Vagina (tissue), 2 donors: Measurements from ENCODE around the gene TMIGD3. TPM values are rescaled to one million over a fixed set of nuclear protein-coding genes. Genes with fewer than 3 reads are reported as not detected.

Experiments
- DNase-seq, 2 donors: peaks; one replicate each; pipeline ENCODE4 v3.0.0-alpha.2; 2017; ENCODE audit errors: extremely low spot score in 2 of 2
- H3K27ac ChIP-seq: fragments of 200-600 bp; sonication (generic); one replicate; pipeline ENCODE4 v1.5.1; 2019
- H3K27me3 ChIP-seq: fragments of 200-600 bp; sonication (generic); one replicate; pipeline ENCODE4 v1.5.1; 2019
- H3K36me3 ChIP-seq, 2 donors: fragments of 200-600 bp; sonication (generic); one replicate each; pipeline ENCODE4 v1.5.1; 2017 to 2019
- H3K4me1 ChIP-seq: fragments of 200-600 bp; sonication (generic); one replicate; pipeline ENCODE4 v1.5.1; 2019
- H3K4me3 ChIP-seq, 2 donors: fragments of 200-600 bp; sonication (generic); 1 replicate in 1 of 2; 2 replicates in 1 of 2; pipeline ENCODE4 v1.5.1; 2016 to 2019
- H3K9me3 ChIP-seq: fragments of 200-600 bp; sonication (generic); one replicate; pipeline ENCODE4 v1.5.1; 2019
- POLR2A ChIP-seq, 2 donors: fragments of 450-650 bp; IDR thresholded peaks; one replicate each; pipeline ENCODE4 v1.6.1; 2017; ENCODE audit warnings: antibody characterized with exemption in 2 of 2, mild to moderate bottlenecking in 2 of 2, moderate library complexity in 2 of 2
- POLR2AphosphoS5 ChIP-seq, 2 donors: sonication (generic); formaldehyde crosslinking; IDR thresholded peaks; one replicate each; pipeline ENCODE4 v1.9.0; 2017; ENCODE audit warnings: antibody characterized with exemption in 2 of 2, mild to moderate bottlenecking in 2 of 2, low read depth in 1 of 2; ENCODE audit not compliant: insufficient read depth in 1 of 2
- intact Hi-C: fragments of 100-400 bp; cut with DNase I; formaldehyde crosslinking; loops from one replicate; pipeline ENCODE4 v1.15.1; 2023
- total RNA-seq: library from RNA; depleted of rRNA; stranded (reverse); fragments of >200 nt; gene quantifications from one replicate; pipeline ENCODE4 v1.2.3, GENCODE V29; 2016
- TF ChIP-seq, protein P1 (sequence below), 3 experiments: fragments of 450-650 bp in 2 of 3; fragments of 200-600 bp in 1 of 3; sonication (generic) in 1 of 3; IDR thresholded peaks; one replicate each; pipeline ENCODE4 v1.5.1; 2017 to 2019; ENCODE audit warnings: antibody characterized with exemption in 3 of 3, mild to moderate bottlenecking in 2 of 3, moderate library complexity in 2 of 3

TMIGD3 gene
- total RNA-seq, 1 donor from 2014 or later: 2.9 TPM

DNA sequence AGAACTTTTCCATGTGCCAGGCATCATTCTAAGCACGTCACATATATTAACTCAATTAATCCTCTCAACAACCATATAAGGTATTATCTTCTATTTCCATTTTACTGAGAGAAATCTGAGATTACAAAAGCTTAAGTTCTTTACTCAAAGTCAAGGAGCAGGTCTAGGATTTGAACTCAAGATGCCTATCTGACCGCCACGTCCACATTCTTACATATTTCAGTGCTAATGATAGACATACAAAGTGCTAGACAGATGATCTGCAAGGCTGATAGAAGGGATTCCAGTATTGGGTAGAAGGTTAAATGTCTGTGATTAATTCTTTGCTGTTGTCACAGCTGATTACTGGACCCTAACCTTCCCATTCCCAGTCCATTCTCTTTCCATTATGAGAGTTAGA is 49.7 kb downstream of the TMIGD3 start:
- no peak for TF ChIP-seq POLR2AphosphoS5 (IDR thresholded peaks at IDR 0.05; ENCODE audit: insufficient read depth in 1 of 2, low read depth in 1 of 2)
- no peak for TF ChIP-seq POLR2A (IDR thresholded peaks at IDR 0.05)
- TF ChIP-seq, protein P1, sequence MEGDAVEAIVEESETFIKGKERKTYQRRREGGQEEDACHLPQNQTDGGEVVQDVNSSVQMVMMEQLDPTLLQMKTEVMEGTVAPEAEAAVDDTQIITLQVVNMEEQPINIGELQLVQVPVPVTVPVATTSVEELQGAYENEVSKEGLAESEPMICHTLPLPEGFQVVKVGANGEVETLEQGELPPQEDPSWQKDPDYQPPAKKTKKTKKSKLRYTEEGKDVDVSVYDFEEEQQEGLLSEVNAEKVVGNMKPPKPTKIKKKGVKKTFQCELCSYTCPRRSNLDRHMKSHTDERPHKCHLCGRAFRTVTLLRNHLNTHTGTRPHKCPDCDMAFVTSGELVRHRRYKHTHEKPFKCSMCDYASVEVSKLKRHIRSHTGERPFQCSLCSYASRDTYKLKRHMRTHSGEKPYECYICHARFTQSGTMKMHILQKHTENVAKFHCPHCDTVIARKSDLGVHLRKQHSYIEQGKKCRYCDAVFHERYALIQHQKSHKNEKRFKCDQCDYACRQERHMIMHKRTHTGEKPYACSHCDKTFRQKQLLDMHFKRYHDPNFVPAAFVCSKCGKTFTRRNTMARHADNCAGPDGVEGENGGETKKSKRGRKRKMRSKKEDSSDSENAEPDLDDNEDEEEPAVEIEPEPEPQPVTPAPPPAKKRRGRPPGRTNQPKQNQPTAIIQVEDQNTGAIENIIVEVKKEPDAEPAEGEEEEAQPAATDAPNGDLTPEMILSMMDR (IDR thresholded peaks at IDR 0.05): no peak
- intact Hi-C loops: no loop called here
- Histone ChIP-seq H3K27ac (no peak overlapping the region), H3K36me3 (peaks cover 0 to 49% of the 10 kb centered on the region in 2 donors), H3K9me3 (no peaks in the 10 kb centered on the region), H3K27me3 (no peaks in the 10 kb centered on the region), H3K4me3 (no peak overlapping the region), H3K4me1 (peaks cover 50% of the 10 kb centered on the region)
- DNase-seq: no peak

DNA sequence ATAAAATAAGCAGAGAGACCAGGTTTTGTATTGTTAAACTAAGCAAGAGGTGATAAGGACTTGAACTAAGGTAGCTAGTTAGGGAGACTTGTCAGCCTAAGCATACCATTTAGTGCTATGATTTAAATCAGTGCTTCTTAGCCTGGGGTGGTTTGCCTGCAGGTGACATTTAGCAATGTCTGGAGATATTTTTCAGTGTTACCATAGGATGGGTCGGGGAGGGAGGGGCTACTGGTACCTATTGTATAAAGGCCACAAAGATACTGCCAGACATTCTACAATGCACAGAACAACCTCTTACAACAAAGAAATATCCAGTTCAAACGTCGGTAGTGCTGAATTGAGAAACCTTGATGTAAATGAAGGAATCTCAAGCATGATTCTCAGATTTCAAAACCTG is 50.9 kb downstream of the TMIGD3 start:
- Histone ChIP-seq H3K4me3 (no peak overlapping the region), H3K27me3 (no peaks in the 10 kb centered on the region), H3K9me3 (no peaks in the 10 kb centered on the region), H3K27ac (no peak overlapping the region), H3K4me1 (peaks cover 58% of the 10 kb centered on the region), H3K36me3 (peaks cover 0 to 37% of the 10 kb centered on the region in 2 donors)
- no peak for TF ChIP-seq POLR2AphosphoS5 (IDR thresholded peaks at IDR 0.05; ENCODE audit: insufficient read depth in 1 of 2, low read depth in 1 of 2)
- TF ChIP-seq, protein P1 (IDR thresholded peaks at IDR 0.05): no peak
- no peak for TF ChIP-seq POLR2A (IDR thresholded peaks at IDR 0.05)
- intact Hi-C loops: no loop called here
- DNase-seq: no peak

DNA sequence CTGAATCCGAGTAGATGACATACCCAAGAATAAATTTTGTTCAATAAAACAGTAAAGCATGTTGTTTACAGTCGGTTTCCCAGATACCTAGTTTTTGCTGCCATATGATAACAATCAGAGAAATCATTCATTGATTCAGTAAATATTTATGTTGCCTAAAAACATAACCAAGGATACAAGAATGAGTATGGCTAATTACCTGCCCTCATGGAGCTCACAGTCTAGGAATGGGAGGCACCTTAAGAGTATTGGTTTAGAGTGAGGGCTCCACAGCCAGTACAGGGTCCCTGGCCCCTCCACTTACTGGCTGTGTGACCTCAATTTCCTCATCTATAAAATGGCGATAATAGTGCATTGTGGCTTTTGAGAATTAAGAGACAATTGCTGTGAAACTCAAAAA is 53.2 kb downstream of the TMIGD3 start:
- peak overlapping the region; percentile 76 to 95 for H3K4me3 ChIP-seq
- H3K9me3 ChIP-seq: no peaks in the 10 kb centered on the region
- H3K27me3 ChIP-seq: no peaks in the 10 kb centered on the region
- intact Hi-C loops: no loop called here
- H3K36me3 ChIP-seq: peaks cover 0 to 27% of the 10 kb centered on the region in 2 donors
- TF ChIP-seq POLR2AphosphoS5 (IDR thresholded peaks at IDR 0.05; ENCODE audit: insufficient read depth in 1 of 2, low read depth in 1 of 2): no peak
- TF ChIP-seq, protein P1 (IDR thresholded peaks at IDR 0.05): no peak
- TF ChIP-seq POLR2A (IDR thresholded peaks at IDR 0.05): no peak
- peaks cover 68% of the 10 kb centered on the region for H3K4me1 ChIP-seq
- no peak for DNase-seq
- H3K27ac ChIP-seq: peak overlapping the region; percentile 78

DNA sequence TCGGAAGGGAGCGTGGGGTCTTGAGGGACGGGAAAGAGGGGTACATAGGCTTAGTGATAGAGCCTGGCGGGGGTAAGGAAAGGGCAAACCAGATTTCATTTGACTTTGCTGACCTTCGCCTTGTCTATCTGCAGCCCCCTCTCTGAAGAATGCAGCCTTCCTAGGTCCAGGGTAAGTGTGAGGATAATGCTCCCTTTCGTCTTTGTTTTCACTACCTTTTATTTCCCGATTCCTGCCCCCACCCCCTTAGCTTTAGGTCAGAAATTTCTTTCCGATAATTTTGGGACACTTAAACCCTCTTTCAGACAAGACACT is 53.8 kb downstream of the TMIGD3 start:
- TF ChIP-seq POLR2A (IDR thresholded peaks at IDR 0.05): no peak
- peak in 1 of 2 donors; percentile 10 for TF ChIP-seq POLR2AphosphoS5 (IDR thresholded peaks at IDR 0.05; ENCODE audit: insufficient read depth in 1 of 2, low read depth in 1 of 2)
- Histone ChIP-seq H3K27ac (peak overlapping the region; percentile 78), H3K36me3 (peaks cover 0 to 25% of the 10 kb centered on the region in 2 donors), H3K9me3 (no peaks in the 10 kb centered on the region), H3K27me3 (no peaks in the 10 kb centered on the region), H3K4me1 (peaks cover 63% of the 10 kb centered on the region), H3K4me3 (peak overlapping the region; percentile 76 to 95)
- intact Hi-C loops: no loop called here
- no peak for DNase-seq

DNA sequence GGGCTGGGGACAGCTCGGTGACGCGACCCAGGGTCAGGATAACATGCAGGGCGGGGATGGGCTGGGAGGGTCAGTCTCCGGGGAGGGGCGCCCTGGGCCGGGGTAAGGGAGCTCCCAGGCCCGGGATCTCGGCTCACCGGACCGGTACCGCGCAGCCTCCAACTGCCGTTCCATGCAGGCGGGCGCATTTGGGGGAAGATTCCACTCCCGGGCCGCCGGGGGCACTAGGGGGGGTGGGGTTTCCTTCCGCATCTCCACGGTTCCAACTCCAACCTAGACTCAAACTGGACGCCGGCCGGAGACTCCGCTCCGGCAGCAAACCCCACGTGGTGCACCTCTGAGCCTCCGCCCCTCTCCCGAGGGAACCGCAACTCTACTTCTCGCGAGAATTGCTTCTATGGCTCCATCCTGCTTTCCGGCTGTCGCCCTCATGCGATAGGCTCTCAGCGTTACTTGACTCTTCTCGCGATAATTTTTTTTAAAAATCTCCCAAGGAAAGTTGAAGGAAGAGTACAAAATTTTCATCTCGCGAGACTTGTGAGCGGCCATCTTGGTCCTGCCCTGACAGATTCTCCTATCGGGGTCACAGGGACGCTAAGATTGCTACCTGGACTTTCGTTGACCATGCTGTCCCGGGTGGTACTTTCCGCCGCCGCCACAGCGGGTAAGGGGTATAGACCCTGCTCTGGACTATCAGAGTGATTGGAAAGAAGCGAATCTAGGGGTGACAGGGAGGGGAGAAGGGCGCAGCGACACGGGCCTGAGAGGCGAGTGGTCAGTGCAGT is 54.3 kb downstream of the TMIGD3 start, which contains the start of the genes ATP5PB and WDR77:
TSS of gene ATP5PB (plus strand) at position 547 of the 785 bp plus-strand sequence. CDS start at position 625, 78 bp downstream.
TSS of gene WDR77 (minus strand) at position 339 of the 785 bp plus-strand sequence. CDS start at position 252, 87 bp downstream.
- H3K4me3 ChIP-seq: peak within 1 kb of the TSS; percentile 76 to 95
- DNase-seq: peak in 1 of 2 donors; percentile 99
- TF ChIP-seq, protein P1 (IDR thresholded peaks at IDR 0.05): no peak
- TF ChIP-seq POLR2AphosphoS5 (IDR thresholded peaks at IDR 0.05; ENCODE audit: insufficient read depth in 1 of 2, low read depth in 1 of 2) (peak; percentile 75 to 99), POLR2A (IDR thresholded peaks at IDR 0.05) (no peak)
- peaks cover 60% of the 10 kb centered on the region for H3K4me1 ChIP-seq
- no peaks in the 10 kb centered on the region for H3K27me3 ChIP-seq
- H3K36me3 ChIP-seq: peaks cover 0 to 24% of the 10 kb centered on the region in 2 donors
- intact Hi-C loops: no loop called here
- peak within 1 kb of the TSS; percentile 78 for H3K27ac ChIP-seq
- H3K9me3 ChIP-seq: no peaks in the 10 kb centered on the region
